Measurements from ENCODE around the gene ANXA6. TPM values are rescaled to one million over a fixed set of nuclear protein-coding genes. Genes with fewer than 3 reads are reported as not detected.

ANXA6 gene
- total RNA-seq, 1 donor, result 353 TPM

GRCh38 chr5:151067632-151068432 is 89.7 kb downstream of the ANXA6 start:
- DNase-seq (ENCODE audit: insufficient read length, low spot score, missing footprints), result no peak
- Histone ChIP-seq H3K36me3 (ENCODE audit: insufficient read depth, low read length) (peaks cover 3% of the 10 kb centered on the region), H3K4me1 (ENCODE audit: insufficient read depth, low read length) (peaks cover 40% of the 10 kb centered on the region), H3K4me3 (ENCODE audit: insufficient read depth, low read length) (no peak overlapping the region), H2AFZ (ENCODE audit: low read length) (no peak overlapping the region), H3K79me2 (ENCODE audit: insufficient read depth, low read length) (peaks cover 83% of the 10 kb centered on the region), H3K27ac (ENCODE audit: low read depth, low read length) (no peak overlapping the region), H3K4me2 (ENCODE audit: insufficient read depth, low read length) (no peak overlapping the region), H4K20me1 (ENCODE audit: insufficient read depth, low read length) (peaks cover 60% of the 10 kb centered on the region), H3K9me3 (ENCODE audit: low read depth, low read length) (no peaks in the 10 kb centered on the region), H3K27me3 (ENCODE audit: insufficient read depth, low read length) (no peaks in the 10 kb centered on the region)
- no peak for TF ChIP-seq CTCF (IDR thresholded peaks at IDR 0.05; ENCODE audit: extremely low read depth, low read depth, low read length)

- Histone ChIP-seq H3K4me2 (ENCODE audit: insufficient read depth, low read length) (no peak overlapping the region), H3K9me3 (ENCODE audit: low read depth, low read length) (no peaks in the 10 kb centered on the region), H3K27me3 (ENCODE audit: insufficient read depth, low read length) (no peaks in the 10 kb centered on the region), H4K20me1 (ENCODE audit: insufficient read depth, low read length) (peaks cover 64% of the 10 kb centered on the region), H3K4me3 (ENCODE audit: insufficient read depth, low read length) (no peak overlapping the region), H3K4me1 (ENCODE audit: insufficient read depth, low read length) (peaks cover 36% of the 10 kb centered on the region), H2AFZ (ENCODE audit: low read length) (no peak overlapping the region), H3K36me3 (ENCODE audit: insufficient read depth, low read length) (peaks cover 12% of the 10 kb centered on the region), H3K27ac (ENCODE audit: low read depth, low read length) (no peak overlapping the region), H3K79me2 (ENCODE audit: insufficient read depth, low read length) (peaks cover 82% of the 10 kb centered on the region)
- DNase-seq (ENCODE audit: insufficient read length, low spot score, missing footprints), result no peak
- no peak for TF ChIP-seq CTCF (IDR thresholded peaks at IDR 0.05; ENCODE audit: extremely low read depth, low read depth, low read length)
These were observed 90.7 kb downstream of the ANXA6 start for GRCh38 chr5:151066920-151067319.

- Histone ChIP-seq H3K9me3 (ENCODE audit: low read depth, low read length) (no peaks in the 10 kb centered on the region), H3K27ac (ENCODE audit: low read depth, low read length) (no peak overlapping the region), H3K4me3 (ENCODE audit: insufficient read depth, low read length) (no peak overlapping the region), H3K27me3 (ENCODE audit: insufficient read depth, low read length) (no peaks in the 10 kb centered on the region), H3K36me3 (ENCODE audit: insufficient read depth, low read length) (peaks cover 20% of the 10 kb centered on the region), H3K4me2 (ENCODE audit: insufficient read depth, low read length) (no peak overlapping the region), H4K20me1 (ENCODE audit: insufficient read depth, low read length) (peaks cover 75% of the 10 kb centered on the region), H3K4me1 (ENCODE audit: insufficient read depth, low read length) (peaks cover 33% of the 10 kb centered on the region), H2AFZ (ENCODE audit: low read length) (no peak overlapping the region), H3K79me2 (ENCODE audit: insufficient read depth, low read length) (peaks cover 73% of the 10 kb centered on the region)
- DNase-seq (ENCODE audit: insufficient read length, low spot score, missing footprints), result no peak
- TF ChIP-seq CTCF (IDR thresholded peaks at IDR 0.05; ENCODE audit: extremely low read depth, low read depth, low read length), result no peak
These were observed 92.0 kb downstream of the ANXA6 start for GRCh38 chr5:151065609-151066008.

- H3K36me3 ChIP-seq (ENCODE audit: insufficient read depth, low read length), result peaks cover 26% of the 10 kb centered on the region
- no peak for TF ChIP-seq CTCF (IDR thresholded peaks at IDR 0.05; ENCODE audit: extremely low read depth, low read depth, low read length)
- H3K27me3 ChIP-seq (ENCODE audit: insufficient read depth, low read length), result no peaks in the 10 kb centered on the region
- no peaks in the 10 kb centered on the region for H3K9me3 ChIP-seq (ENCODE audit: low read depth, low read length)
- H3K4me2 ChIP-seq (ENCODE audit: insufficient read depth, low read length), result no peak overlapping the region
- H3K4me1 ChIP-seq (ENCODE audit: insufficient read depth, low read length), result peaks cover 35% of the 10 kb centered on the region
- H3K79me2 ChIP-seq (ENCODE audit: insufficient read depth, low read length), result peaks cover 70% of the 10 kb centered on the region
- peaks cover 79% of the 10 kb centered on the region for H4K20me1 ChIP-seq (ENCODE audit: insufficient read depth, low read length)
- DNase-seq (ENCODE audit: insufficient read length, low spot score, missing footprints), result no peak
- no peak overlapping the region for H3K27ac ChIP-seq (ENCODE audit: low read depth, low read length)
- no peak overlapping the region for H3K4me3 ChIP-seq (ENCODE audit: insufficient read depth, low read length)
- no peak overlapping the region for H2AFZ ChIP-seq (ENCODE audit: low read length)
These were observed 92.6 kb downstream of the ANXA6 start for GRCh38 chr5:151064916-151065499.
